Endothelial cell of umbilical vein (primary cell): ENCODE data around the gene IL1R1.

Experiments used
- CTCF ChIP-seq, 2 donors: IDR thresholded peaks; 1 replicate in 1 of 2; 2 replicates in 1 of 2; pipeline ENCODE4 v1.5.1; 2011; ENCODE audit warnings: low read length in 2 of 2, mild to moderate bottlenecking in 2 of 2, moderate library complexity in 2 of 2, control low read depth in 1 of 2, inconsistent platforms in 1 of 2, low read depth in 1 of 2; ENCODE audit not compliant: insufficient read depth in 1 of 2; ENCODE audit errors: extremely low read depth in 1 of 2
- EZH2 ChIP-seq: IDR thresholded peaks from 2 replicates; pipeline ENCODE4 v1.6.1; 2012; ENCODE audit warnings: borderline replicate concordance, low read depth, mild to moderate bottlenecking, moderate library complexity, low read length, inconsistent platforms; ENCODE audit not compliant: severe bottlenecking
- POLR2A ChIP-seq: IDR thresholded peaks from 2 replicates; pipeline ENCODE4 v1.6.1; 2012; ENCODE audit warnings: low read depth, mild to moderate bottlenecking, control low read depth, low read length

GRCh38 chr2:102204638-102205037, 62.1 kb downstream of the IL1R1 start:
- no peak for TF ChIP-seq EZH2
- no peak for TF ChIP-seq POLR2A
- no peak for TF ChIP-seq CTCF (IDR thresholded peaks at IDR 0.05; ENCODE audit: extremely low read depth in 1 of 2, insufficient read depth in 1 of 2, low read depth in 1 of 2, low read length in 2 of 2)
